ENCODE results near the gene SYNGR3.
"Not testable (repeated sequence)": the region's sequence is repeated elsewhere in the genome, so short reads cannot be mapped to it uniquely, and the experiment has no call there.

Gene SYNGR3

DNA sequence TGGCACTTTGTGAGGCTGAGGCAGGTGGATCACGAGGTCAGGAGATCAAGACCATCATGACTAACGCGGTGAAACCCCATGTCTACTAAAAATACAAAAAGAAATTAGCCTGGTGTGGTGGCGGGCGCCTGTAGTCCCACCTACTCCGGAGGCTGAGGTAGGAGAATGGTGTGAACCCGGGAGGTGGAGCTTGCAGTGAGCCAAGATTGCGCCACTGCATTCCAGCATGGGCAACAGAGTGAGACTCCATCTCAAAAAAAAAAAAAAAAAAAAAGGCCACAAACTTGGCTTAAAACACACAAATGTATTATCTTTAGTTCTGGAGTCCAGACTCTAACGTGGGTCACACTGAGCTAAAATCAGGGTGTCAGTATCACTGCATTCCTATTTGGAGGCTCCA lies 22.0 kb downstream of the SYNGR3 start:
- not testable (repeated sequence) for DNase-seq

DNA sequence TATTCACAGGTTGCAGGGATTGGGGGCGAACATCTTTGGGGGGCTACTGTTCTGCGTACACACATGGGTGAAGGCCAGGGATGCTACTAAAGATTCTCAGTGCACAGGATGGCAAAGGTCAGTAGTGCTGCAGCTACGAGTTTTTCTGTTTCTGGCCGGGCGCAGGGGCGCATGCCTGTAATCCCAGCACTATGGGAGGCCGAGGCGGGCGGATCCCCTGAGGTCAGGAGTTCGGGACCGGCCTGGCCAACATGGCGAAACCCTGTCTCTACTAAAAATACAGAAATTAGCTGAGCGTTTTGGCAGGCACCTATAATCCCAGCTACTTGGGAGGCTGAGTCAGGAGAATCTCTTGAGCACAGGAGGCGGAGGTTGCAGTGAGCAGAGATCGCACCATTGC lies 23.8 kb downstream of the SYNGR3 start:
- no peak for DNase-seq

DNA sequence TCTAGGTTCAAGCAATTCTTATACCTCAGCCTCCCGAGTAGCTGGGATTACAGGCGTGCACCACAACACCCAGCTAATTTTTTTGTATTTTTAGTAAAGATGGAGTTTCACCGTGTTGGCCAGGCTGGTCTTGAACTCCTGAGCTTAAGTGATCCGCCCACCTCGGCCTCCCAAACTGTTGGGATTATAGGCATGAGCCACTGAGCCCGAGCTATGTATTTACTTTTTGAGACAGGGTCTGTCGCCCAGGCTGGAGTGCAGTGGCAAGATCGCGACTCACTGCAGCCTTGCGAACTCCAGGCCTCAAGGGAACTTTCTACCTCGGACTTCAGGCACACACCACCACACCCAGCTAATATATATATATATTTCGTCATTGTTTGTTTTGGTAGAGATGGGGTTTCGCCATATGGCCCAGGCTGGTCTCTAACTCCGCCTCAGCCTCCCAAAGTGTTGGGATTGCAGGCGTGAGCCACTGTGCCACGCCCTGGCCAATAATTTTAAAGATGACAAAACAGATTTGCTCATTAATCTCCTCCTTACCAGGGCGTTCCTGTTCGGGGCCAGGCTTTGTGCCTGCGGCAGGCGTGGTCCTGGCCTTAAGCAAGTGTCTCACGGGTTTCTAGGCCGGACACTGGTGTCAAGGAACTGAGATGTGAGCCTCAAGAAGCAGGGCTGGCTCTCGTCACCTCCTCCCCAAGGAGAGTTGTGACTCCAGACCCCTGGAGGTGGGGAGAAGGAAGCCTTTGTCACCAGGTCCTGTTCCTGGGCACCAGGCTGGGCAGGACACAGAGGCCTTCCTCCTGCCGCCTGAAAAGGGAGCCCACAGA lies 25.6 kb downstream of the SYNGR3 start:
- DNase-seq = no peak

DNA sequence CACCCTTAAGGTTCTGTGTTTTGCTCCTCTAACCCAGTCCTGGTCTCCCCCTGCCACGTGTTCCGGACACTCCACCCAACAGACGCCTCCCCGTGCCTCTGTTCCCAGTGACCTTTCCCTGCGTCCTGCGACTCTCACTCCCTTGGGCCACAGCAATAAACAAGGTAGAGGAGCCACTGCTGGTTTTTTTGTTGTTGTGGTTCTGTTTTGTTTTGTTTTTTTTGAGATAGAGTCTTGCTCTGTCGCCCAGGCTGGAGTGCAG lies 26.1 kb downstream of the SYNGR3 start:
- no peak for DNase-seq

DNA sequence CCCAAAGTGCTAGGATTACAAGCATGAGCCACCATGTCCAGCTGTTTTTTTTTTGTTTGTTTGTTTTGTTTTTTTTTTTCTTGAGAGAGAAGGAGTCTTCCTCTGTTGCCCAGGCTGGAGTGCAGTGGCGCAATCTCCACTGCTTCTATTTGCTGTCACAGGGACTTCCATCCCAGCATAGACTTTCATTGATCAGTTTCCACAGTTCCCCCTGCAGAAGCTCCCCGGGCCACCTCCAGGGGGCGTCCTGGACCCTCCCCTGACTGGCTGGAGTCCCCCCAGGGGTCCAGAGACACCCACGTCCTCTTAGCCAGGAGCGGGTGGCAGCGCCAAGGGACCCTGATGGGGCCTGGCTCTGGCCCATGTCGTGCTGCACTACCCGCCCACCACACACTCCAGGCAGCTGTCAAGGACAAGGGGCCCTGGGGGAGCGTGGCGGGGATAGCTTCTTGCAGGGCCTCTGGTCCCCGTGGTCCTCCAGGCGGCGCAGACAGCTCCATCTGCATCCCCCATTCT lies 26.7 kb downstream of the SYNGR3 start:
- DNase-seq = no peak

DNA sequence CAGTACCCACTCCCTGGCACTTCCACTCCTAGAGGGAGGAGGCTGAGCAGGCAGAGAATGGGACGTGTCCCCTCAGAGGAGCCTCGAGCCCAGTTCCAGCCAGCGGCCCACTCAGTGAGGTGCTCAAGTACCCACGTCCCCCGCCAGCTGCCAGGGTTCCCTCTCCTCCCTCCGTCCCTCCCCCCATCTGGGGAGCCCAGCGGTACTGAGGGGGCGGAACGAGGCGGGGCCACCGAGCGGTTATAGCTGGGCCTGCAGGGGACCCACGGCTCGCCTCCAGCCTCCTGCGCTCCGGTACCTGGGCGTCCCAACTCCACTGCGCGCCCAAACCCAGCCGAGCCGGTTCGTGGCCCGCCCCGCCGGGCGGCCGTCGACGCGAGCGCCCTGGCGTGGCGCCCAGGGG lies 29.7 kb downstream of the SYNGR3 start, which contains the start of gene NPW:
Gene NPW, plus strand, starts transcription at position 268 of the 403 bp plus-strand sequence.
- DNase-seq = peak; percentile 18

DNA sequence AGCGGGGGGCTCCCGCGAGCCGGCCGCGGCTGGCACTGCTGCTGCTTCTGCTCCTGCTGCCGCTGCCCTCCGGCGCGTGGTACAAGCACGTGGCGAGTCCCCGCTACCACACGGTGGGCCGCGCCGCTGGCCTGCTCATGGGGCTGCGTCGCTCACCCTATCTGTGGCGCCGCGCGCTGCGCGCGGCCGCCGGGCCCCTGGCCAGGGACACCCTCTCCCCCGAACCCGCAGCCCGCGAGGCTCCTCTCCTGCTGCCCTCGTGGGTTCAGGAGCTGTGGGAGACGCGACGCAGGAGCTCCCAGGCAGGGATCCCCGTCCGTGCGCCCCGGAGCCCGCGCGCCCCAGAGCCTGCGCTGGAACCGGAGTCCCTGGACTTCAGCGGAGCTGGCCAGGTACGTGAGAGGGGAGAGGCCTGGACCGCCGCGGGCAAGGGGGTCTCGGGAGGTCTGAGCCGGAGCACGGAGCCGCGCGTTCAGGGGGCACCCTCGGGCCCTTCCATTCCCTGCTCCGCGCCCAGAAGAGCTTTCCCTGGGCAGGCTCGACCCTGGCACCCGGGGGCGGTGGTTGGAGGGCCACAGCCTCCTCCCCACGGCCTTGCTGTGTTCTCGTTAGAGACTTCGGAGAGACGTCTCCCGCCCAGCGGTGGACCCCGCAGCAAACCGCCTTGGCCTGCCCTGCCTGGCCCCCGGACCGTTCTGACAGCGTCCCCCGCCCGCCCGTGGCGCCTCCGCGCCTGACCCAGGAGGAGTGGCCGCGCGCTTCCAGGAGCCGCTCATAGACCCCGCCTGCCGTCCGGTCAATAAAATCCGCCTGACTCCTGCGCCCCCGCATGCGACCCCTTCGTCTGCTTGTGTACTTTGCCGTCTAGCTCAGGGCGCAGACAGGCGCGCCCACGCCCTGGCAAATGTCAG lies 30.4 kb downstream of the SYNGR3 start:
- no peak for DNase-seq

DNA sequence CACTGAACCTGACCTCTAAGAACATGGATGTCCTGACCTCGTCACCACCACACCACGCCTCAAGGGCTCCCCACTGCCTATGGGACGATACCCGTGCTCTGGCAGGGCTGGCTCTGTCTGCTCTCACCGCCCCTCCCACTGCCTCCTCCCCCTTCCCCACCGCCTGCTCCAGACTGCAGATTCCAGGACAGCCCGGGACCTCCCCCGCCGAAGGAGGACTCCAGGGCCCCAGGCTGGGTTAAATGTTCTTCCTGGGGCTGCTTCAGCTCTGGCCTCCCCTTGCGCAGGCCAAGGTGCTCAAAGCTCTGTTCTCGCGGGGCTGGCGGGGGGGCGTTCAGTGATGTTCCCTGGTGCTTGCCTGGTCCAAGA lies 32.9 kb downstream of the SYNGR3 start:
- DNase-seq = no peak

DNA sequence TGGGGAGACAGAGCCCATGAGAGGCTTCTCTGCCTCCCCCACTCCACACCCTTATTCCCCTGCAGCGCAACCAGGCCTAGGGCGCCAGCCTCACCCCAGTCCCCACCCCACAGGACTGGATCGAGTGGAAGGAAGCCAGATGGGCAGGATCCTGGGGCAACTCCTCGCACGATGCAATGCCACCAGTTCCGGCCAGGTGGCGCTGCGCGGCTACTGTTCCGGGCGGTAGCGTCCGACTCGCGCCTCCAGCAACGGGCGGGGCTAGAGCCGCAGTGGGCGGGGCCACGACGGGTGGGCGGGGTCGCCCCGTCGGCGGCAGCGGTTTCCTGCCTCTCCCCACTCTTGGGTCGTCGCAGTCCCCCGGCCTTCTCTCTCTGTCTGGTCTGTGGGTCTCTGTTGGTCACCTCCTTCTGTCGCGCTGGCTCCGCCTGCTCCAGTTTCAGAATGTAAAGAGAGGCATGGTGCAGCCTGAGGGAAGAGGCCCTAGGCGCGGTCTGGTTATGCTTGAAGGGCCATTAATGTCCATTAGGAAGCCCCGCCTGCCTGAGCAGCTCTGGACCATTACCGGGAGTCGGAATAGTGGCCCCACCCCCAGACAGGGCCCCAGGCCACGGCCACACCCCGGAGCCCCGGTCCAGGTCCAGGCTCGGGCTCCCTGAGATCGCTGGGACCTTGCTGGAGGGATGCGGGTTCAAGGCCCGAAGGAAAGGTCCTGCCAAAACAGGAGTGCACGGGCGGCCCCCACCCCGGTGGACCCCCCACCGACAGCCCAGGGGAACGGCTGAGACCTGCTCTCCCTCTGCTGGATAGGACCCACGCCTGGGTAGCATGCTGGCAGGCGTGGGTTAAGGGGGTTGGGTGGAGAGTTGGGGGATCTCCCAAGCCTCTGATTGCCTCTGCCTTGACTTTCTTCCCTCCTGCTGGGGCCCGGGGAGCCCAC lies 33.6 kb downstream of the SYNGR3 start:
- DNase-seq = peak; percentile 80

DNA sequence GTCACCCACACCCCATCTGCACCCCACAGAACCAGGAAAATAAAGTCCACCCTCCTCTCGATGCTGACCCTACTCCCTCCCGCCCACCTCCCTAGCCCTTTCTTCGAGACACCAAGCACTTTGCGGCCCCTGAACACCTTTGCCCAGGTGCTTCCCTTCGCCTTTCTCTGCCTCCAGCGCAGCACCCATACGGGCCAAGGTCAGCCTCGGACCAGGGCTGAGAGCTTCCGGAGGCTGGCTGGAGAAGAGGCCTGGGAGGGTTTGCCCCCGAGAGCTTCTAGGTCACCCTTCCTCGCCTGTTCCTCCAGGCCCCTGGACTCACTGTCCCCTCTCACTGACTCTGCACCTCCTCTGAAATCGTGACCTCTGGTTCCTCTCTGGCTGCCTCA lies 34.3 kb downstream of the SYNGR3 start:
- DNase-seq = no peak

DNA sequence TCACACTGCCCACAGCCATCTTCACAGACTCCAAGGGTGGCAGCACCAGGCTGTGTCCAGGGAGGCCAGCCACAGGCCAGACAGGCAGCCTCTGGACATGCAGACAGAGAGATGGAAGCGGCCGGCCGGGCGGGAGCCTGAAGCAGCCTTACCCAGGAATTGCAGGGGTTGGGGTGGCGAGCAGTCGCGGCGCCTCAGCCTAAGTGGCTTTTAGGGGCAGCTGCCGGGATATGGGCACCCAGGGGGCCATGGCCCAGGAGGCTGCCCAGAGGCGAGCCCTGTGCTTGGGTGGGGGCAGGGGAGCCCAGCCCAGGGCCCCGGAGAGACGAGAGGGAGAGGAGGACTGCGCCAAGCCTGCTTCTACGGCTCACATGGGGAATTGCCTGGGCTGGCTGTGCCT lies 35.5 kb downstream of the SYNGR3 start:
- no peak for DNase-seq

DNA sequence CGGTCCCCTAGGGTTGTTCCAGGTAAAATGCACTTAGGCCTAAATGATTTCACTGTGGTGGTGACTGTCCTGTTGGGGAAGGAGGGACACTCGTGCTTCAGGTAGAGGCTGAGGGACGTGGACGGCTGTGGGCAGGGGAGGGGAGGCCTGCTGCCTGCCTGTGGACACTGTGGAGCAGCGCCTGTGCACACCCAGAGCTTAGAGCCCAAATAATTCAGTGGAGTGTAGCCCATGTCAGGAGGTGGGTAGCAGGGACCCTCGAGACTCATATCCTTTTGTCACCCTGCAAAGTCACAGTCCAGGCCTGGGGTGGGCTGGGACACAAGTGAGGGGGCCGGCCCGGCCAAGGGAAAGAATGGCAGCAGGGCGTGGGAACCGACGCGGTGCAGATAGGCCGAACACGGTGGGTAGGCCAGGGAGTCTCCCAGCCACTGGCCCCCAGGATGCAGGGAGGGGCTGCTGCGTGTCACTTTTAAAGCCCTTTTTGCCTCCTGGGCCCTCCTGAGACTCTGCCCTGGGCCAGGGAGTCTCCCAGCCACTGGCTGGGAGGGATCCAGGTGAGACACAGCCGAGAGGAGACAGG lies 36.2 kb downstream of the SYNGR3 start:
- no peak for DNase-seq

DNA sequence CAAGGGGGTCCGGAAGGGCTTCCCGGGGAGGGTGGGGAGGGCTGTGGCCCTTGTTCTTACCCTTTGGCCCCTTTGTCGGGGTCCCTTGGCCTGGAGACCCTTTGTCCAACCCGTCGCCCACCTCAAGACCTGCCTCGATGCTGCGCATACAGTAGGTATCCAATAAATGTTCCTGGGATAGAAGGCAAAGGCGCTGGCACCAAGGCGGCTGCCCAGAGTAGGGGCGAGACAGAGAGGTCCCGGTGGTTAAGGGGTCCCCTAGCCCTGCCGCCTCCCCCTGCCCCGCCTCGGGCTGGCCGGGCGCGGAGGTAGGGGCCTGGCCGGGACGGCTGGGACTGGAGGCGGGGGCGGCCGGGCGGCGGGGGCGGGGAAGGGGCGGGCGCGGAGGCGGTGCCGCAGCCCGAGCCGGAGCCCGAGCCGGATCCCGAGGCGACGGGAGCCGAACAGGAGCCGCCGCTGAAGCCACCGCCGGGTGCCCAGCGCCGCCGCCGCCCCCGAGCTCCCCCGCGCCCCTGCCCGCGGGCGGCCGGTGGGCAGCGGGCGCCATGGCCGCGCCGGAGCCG lies 36.8 kb downstream of the SYNGR3 start, which contains the start of gene NHERF2:
Gene NHERF2, plus strand, starts transcription at position 442 of the 563 bp plus-strand sequence. Its CDS starts 104 bp downstream, at position 546.
- DNase-seq = no peak

DNA sequence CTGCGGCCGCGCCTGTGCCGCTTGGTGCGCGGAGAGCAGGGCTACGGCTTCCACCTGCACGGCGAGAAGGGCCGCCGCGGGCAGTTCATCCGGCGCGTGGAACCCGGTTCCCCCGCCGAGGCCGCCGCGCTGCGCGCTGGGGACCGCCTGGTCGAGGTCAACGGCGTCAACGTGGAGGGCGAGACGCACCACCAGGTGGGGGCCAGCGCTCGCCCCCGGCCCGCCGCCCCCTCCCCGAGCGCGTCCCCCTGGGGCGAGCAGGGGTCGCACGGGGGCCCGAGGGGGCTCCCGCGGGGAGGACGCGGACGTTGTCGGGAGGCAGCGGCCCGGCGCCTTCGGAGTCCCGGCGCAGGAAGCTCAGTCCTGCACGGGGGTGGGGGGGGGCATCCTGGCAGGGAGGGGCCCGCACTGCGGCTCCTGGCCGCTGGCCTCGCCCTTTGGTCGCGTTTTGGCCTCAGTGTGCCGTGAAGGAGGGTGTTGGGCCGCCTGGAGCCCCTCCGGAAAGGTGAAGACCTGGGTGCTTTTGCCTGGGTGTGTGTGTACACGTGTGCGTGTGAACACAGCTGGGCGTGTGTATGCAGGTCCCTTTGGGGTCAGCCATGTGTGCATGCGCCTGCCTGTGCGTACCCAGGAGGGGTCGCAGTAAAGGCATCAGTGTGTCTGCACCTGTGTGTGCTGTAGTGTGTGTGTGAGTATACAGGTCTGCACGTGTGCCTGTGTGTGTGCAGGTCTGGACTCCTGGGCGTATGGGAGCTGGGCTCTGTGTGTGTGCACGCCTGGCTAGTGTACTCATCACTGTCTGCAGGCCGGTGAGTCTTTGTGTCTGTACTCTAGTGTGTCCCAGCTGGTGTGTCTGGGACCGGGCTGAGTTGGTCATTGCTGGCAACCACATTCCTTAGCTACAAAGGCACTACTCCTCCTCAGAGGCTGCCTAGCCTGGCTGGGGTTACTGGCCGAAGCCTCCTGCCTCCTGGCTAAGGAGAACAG lies 37.5 kb downstream of the SYNGR3 start:
- DNase-seq = no peak

DNA sequence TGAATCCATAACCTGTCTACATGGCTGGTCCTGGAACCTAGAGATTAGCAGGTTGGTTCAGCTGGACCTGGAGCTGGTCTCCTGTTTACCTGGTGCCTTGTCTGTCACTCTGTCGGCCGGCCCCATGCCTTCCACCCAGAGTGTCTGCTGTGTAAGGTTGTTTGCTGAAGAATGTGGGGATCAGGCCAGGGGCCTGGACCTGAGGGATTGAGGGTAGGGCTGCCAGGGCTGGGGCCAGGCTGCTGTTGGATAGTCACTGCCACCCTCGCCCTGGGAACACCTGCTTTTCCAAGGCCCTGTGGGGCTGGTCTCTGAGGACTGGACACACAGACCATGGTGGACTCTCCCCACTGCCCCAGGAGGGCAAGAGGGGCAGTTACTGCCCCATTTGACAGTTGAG lies 38.4 kb downstream of the SYNGR3 start:
- no peak for DNase-seq

DNA sequence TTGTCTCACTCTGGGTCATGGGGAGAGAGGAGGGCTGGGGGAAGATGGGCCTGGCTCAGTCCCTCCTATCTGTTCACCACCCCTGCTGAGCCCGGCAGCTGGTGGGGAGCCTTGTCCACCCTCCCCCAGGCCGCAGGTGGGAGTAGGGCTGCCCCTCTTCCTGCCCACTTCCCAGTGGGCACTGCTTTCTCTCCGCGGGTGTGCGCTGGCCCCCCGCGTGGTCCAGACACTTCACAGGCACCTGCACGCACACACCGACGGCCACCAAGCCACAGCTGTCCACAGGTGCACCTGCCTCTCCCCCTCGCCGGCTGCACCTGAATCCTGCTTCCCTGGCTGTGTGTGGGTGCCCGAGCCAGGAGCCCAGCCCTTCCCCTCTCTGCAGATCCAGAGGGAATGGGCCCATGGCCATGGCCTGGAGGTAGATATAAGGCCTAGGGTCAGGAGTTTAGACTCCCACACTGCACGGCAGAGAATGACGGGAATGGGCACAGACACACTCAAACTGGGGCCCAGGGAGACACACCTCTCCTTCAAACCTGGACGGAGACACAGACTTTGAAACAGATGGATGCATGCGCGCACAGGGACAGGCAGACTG lies 39.0 kb downstream of the SYNGR3 start:
- no peak for DNase-seq

DNA sequence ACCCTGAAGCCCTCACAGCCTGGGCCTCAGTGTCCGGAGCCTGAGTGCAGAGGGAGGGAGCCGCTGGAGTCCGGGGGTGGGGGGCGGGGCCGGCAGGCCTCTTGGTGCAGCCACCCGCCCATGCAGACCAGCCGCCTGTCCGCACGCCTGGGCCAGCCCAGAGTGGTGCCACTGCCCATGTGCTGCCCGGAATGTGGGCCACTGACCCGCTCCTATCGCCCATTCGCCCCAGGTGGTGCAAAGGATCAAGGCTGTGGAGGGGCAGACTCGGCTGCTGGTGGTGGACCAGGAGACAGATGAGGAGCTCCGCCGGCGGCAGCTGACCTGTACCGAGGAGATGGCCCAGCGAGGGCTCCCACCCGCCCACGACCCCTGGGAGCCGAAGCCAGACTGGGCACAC lies 39.6 kb downstream of the SYNGR3 start:
- no peak for DNase-seq

DNA sequence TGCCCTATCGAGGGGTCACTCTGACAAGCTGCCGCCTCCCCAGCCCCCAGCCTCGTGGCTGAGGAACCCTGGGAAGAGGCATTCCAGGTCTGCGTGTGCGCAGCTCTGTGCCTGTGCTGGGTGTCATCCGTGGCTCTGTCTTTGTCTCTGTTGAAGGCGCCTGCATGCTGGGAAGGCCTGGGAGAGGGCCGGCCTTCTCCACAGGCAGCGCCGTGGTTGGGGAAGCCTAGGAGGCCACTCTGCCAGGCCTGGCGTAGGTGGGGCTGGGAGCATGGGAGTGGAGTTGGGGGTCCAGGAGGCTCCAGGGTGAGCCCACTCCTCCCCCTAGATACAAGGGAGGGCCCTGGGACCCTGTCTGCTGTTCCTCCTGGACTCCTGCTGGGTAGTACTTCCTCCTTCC lies 40.3 kb downstream of the SYNGR3 start:
- no peak for DNase-seq

DNA sequence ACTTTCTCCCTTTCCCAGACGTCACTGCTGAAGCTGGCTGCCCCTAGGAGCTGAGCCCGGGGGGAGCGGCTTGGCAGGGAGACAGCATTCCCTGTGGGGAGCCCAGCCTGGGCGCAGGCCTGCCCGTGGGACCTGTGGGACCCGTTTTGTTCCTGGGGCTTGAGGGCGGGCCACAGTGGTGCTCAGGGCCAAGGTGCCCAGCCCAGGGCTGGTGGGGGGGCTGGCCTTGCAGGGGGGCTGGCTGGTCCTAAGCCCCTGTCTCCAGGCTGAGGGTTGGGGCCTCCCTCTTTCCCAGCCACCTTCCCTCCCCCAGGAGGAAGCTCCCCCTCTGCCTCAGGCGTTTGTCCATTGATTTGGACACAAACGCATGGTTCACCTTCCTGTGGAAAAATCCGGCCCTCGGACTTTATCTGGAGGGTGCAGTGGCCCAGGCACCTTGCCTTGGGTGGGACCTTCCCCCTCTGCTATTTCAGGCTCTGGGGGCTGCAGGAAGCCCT lies 41.4 kb downstream of the SYNGR3 start:
- no peak for DNase-seq

Measured in NCI-H1436 (cell line).